Activated T-helper 1 cell treated with anti-CD3 and anti-CD28 coated beads, Interleukin-2, amount 50 U/mL, for 16 hours (primary cell): ENCODE measurements around the gene CST4.
"Not testable (repeated sequence)": the region's sequence is repeated elsewhere in the genome, so short reads cannot be mapped to it uniquely, and the experiment has no call there.

Experiments used
- DNase-seq, 2 donors: peaks; one replicate each; pipeline ENCODE4 v3.0.0-alpha.2; 2020; ENCODE audit warnings: low read depth in 1 of 2, low spot score in 1 of 2

Gene CST4, protein sequence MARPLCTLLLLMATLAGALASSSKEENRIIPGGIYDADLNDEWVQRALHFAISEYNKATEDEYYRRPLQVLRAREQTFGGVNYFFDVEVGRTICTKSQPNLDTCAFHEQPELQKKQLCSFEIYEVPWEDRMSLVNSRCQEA

DNA sequence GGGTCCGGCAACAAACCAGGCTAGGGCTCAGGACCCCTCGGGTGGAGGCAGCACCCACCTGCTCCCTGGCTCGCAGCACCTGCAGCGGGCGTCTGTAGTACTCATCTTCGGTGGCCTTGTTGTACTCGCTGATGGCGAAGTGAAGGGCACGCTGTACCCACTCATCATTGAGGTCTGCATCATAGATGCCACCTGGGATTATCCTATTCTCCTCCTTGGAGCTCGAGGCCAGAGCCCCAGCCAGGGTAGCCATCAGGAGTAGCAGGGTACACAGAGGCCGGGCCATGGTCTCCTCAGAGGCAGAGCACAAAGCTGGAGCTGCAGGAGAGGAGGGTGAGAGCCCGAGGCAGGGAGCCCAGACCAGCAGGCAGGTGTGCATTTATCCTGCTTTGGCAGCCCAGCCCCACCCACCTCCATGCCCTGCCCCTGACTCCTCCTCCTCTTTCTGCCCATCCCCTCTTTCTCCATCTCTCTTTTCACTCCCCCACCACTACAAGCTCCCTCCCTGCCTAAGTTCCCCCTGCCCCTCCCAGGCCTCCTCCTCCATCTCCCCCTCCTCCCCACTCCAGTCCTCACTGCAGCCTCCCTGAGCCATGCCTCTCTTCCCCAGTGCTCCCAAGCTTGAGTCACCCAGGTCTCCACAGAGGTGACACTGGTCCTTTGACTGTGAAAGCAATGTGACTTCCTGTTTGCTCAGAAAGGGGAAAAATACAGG lies at the start of gene CST4:
CST4 (minus strand) TSS at position 355 of the 715 bp plus-strand sequence; CDS start at position 286, 69 bp downstream.
- not testable (repeated sequence) for DNase-seq

DNA sequence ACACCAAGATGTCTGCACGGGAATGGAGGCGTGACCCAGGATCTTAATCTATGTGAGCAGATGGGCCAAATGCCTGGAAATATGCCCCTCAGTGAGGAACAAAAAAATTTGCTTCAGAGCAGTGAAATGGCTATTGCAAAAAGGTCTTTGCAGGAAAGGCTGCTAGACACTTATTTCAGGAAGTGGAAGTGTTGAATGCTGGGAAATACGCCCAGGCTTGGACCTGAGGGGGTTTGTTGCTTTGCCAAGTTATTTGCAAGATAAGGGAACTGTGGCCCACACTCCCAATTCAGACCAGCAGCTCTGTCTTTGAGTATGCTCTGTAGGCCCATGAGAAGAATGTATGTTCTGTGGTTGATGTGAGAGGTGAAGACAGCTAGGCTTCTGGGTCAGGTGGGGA lies 46.6 kb upstream of the CST4 start:
- not testable (repeated sequence) for DNase-seq

DNA sequence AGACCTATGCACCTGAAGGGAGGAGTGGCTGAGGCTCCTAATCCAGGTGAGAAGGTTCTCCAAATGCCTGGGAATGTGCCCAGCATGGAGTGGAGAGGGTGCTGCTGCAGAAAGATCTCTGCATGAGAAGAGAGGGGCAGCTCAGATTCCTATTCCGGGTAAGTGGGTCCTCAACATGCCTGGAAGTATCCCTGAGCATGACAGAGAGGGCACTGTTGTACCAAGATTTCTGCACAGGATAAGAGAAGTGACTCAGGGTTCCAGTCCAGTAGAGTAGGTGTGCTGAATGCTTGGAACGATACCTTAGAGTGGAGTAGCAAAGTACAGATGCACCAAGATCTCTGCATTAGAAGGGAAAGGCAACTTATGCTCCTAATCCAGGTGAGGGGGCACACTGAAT lies 46.1 kb upstream of the CST4 start:
- not testable (repeated sequence) for DNase-seq

DNA sequence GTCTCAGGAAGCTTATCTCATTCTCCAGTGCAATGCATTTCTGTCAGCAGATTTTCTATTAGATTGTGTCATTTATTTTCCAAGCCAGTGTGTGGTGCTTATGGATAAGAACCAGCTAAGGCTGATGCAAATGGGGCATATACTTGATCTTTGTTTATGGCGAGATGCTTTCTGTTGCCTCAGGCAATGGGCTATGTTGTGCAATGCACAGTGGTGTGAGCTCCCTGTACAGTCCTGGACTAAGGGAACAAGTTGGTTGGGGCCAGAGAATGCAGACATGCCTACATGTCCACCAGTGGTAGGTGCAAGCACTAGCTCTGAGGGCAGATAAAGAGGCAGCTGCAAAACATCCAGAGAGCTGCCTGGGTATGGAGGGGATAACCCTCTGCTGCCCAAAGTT lies 45.6 kb upstream of the CST4 start:
- DNase-seq = not testable (repeated sequence)

DNA sequence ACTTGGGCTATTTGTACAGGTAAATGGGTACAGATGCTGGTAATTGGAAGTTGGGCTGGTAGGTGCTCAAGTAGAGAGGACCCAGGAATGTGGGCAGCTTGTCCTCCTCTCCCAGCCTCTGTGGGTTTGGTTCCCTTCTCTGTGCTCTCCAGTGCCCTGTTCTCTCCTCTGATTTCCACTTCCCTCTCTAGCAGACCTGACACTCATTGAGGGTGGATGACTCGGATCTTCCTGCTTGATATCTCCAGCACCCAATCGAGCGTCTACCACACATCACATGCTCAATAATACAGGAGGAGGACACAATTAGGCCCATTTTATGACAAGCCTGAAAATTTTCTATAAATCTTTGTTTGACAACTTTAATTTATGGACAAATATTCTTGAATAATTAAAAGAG lies 38.2 kb upstream of the CST4 start:
- no peak for DNase-seq

DNA sequence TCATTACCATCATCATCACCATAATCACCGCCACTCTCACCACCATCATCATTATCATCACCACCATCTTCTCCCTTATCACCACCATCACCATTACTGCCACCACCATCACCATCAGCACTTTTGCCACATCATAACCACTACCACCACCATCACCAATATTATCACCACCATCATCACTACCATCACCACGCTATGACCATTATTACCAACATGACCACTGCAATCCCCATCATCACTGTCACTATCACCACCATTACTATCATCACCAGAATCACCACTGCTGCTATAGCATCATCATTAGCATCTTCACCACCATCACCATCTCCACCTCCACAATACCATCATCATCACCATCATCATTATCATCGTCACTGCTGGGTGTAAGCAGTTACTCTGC lies 36.3 kb upstream of the CST4 start:
- DNase-seq = no peak

DNA sequence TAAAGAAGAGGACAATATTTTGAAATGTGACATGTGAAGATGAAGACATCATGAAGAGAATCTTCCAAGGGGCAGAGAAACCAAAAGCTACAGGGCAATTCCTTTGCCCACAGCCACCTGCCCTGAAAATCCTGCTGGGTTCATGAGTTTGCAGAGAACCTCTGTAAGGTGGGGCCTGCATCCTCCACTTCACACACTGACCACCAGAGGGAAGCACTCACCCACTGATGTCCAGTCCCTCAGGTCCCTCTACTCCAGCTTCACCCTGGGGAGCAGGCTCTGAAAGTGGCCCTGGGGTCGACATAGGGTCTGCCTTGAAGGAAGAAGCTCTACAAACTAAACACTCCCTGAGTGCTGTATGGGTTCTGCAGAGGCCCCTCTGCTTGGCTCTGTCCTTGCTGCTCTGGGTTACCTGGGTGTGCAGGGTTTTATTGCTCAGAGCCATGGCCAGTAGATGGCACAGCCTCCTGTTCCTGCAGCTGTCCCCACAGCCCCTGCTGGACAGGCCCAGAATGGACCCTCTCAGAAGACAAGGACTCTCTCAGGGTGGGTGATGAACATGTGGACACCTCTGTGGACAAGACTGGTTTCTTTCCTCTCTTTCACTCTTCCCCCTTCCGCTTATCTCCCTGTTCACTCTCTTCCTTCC lies 34.9 kb upstream of the CST4 start:
- DNase-seq = not testable (repeated sequence)

DNA sequence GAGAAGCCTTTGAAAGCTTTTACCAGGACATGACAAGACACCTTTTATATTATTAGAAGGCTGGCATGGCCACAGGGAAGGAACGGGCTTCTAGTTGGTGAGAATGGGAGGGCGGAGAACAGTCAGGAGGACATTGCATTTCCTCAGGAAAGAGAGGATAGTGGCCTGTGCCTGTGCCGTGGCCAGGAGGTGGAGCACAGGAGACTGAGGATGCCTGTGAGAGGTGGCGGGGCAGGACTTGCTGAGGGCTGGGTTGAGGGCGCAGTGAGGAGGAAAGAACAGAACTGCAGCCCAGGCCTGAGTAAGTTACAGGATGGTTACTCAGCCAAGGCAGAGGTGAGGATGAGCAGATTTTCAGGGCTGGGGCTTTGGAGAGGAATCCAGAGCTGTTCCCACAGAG lies 34.0 kb upstream of the CST4 start:
- DNase-seq = not testable (repeated sequence)

DNA sequence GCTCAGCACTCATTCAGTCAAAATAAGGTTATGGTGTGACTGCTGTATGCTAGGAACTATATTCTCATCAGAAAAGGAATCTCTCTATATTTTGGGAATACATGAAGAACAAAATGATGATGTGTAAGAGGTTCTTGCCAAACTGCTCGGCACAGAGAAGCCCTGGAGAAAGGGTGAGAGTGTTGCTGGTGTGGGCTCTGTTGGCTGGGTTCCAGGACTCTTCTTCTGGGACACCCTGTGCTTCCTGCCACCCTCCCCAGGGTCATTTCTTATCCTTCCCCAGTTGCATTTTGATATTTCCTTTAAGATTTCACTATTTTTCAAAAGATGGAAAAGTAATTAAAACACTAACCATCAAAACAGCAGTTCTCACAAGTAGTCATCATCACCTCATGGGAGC lies 33.1 kb upstream of the CST4 start:
- no peak for DNase-seq

DNA sequence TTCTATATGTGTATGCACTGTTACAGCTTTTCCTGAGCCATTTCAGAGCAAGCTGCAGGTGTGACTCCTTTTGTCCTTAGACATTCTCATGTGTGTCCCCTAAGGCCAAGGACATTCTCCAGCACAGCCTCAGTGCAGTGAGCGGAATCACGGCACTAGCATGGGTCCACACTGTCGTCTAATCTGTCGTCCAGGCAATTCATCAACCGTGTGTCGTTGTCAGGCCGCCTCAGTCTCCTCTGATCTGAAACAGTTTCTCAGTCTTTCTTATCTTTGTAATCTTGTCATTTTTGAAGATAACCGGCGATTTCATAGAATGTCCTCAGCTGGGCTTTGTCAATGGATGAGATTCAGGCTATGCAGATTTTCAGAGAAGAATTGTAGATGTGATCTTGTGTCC lies 30.5 kb upstream of the CST4 start:
- not testable (repeated sequence) for DNase-seq

DNA sequence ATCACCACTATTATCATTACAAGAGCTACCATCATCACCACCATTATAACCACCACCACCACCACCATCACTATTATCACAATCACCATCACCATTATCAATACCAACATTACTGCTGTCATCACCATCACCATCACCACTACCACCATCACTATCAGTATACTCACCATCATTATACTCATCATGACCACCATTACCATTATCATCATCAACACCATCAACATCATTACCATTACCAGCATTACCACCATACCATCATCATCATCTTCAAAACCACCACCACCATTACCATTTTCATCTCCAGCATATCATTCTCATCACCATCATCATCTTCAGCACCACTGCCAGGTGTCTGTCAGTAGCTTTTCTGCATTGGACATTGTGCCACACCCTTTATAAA lies 22.9 kb upstream of the CST4 start:
- DNase-seq = not testable (repeated sequence)

DNA sequence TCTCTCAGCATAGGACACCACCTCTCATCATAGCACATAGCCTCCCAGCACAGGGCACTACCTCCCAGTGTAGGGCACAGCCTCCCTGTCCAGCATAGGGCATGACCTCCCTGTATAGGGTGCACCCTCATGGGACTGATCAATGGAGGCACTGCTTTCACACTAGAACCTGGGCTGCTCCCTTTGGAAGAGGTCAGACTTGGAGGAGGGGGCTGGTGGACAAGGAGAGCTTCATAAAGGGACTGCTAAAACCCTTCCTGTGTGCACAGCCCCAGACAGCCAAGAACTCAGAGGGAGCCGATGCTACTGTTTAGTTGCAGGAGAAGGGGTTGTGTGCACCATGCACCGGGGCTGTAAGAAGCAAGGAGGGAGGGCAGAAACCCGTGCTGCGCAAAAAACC lies 21.9 kb upstream of the CST4 start:
- no peak for DNase-seq

DNA sequence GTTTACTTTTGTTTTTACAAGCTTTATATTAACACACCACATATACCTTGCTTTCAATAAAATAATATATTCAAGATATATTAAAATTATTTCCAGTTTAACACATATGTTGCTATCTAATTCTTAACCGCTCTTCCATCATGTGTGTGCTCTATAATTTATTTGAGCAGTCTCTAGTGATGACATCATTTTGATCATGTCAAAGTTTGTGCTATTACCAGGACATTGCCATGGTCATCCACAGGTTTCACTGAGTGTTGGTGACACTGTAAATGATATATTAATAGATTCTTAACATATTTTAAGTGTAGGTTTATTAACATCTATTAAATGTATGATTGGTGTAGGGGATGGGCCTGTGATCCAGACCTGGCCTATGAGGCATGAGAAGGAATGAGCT lies 17.1 kb upstream of the CST4 start:
- DNase-seq = no peak

DNA sequence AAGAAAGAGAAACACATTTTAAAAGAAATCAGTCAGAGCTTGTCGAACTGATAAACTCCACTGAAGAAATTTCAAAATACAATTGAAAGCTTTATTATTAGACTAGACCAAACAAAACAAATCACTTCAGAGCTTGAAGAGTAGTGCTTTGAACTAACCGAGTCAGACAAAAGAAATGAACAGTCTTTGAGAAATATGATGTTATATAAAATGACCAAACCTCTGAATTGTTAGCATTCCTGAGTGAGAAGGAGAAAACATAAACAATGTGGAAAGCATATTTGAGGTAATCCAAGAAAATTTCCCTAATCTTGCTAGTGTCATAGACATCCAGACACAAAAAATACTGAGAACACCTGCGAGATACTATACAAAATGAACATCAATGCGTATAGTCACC lies 13.2 kb upstream of the CST4 start:
- no peak for DNase-seq

DNA sequence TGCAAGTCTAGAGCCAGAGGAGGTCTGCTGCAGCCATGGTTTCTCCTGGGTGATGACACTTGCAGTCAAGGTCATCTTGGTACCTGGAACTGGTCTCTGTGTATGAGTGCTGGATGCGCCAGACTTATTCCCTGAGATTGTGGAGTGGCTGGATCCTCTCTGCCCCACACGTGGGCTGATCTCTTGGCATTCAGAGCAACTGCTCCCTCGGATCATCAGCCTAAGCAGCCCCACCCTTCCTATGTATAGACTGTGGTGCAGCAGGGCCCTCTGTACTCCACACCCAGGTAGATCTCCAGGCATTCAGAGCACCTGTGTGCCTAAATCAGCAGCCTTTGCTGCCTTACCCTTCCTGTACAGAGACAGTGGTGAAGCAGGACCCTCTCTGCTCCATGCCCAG lies 12.1 kb upstream of the CST4 start:
- no peak for DNase-seq

DNA sequence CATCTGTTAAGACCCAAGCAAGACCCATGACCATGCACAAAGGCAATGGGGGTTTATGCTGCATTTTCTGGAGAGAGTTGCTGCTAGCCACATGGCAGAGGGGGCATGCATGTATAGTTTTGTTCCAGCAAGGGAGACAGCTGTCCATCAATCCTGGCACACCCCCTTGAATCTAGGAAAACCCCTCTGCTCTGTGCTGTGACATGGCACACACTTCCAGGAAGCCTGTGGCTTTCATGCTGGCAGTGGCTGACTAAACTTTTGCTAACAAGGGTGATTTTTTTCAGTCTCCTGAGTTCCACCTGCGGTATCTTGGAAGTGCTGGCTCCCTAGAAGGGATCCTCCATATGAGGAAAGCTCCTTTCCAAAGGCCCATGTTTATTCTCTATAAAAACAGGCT lies 9.1 kb upstream of the CST4 start:
- DNase-seq = no peak

DNA sequence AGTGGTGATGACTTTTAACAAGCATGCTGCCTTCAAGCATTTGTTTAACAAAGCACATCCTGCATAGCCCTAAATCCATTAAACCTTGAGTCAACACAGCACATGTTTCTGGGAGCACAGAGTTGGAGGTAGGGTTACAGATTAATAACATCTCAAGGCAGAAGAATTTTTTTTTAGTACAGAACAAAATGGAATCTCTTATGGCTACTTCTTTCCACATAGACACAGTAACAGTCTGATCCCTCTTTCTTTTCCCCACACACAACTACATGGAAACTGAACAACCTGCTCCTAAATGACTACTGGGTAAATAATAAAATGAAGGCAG lies 6.2 kb upstream of the CST4 start:
- not testable (repeated sequence) for DNase-seq

DNA sequence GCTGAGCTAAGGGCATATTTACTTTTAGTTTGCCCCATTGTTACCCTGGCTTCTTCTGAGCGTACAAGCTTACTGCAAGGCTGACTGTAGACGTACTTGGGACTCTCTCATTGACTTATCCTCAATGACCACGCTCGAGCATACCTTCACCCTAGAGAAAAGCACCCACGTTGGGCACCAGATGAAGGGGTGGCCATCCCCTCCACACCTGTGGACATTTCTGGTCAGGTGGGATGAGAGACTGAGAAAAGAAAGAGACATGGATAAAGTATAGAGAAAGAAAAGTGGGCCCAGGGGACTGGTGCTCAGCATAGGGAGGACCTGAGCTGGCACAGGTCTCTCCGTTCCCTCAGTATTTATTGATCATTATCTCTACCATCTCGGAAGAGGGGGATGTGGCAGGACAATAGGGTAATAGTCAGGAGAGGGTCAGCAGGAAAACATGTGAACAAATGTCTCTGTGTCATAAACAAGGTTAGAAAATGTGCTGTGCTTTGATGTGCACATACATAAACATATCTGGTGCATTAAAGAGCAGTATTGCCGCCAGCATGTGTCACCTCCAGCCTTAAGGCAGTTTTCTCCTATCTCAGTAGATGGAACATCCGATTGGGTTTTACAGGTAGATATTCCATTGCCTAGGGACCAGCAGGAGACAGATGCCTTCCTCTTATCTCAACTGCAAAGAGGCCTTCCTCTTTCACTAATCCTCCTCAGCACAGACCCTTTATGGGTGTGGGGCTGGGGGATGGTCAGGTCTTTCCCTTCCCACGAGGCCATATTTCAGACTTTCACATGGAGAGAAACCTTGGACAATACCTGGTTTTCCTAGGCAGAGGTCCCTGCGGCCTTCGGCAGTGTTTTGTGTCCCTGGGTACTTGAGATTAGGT lies 5.6 kb upstream of the CST4 start:
- not testable (repeated sequence) for DNase-seq

DNA sequence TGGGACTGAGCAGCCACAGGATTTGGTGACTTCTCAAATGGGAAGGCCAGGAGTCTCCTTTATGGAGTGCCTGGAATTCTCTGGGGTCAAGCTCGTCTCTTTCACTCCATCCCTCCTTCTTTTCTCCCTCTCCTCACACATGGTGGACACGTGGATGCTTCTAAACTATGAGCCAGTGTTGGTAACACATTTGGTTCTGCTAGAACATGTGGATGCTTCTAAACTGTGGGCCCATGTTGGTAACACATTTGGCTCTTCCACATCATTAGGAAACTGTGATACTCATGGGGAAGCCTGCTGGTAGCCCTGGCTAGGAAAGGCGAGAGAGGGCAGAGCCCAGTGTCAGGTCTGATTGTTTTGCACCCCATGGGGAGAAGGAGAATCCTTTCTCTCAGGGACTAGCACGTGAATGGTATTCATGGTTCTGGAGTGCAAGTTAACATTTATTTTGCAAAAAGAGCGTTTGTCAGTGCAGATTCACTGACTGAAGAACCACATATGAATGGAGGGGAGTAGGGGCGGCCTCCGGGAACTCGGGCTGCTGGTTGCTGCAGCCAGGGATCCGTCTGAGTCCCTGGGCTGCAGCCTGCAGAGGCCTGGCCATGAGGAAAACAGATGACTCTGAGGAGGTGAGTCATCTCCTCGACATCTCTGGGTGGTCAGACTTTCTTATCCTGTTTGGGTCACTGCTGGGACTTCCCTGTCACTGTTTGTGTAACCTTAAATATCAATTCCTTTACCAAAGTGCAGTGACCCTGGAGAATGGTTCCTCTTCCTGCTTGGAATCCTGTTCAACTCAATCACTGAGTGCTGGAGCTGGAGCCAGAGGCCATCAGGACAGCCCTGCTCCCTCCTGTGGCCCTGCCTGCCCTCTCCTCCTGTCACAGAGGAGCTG lies 4.1 kb upstream of the CST4 start:
- DNase-seq = not testable (repeated sequence)

DNA sequence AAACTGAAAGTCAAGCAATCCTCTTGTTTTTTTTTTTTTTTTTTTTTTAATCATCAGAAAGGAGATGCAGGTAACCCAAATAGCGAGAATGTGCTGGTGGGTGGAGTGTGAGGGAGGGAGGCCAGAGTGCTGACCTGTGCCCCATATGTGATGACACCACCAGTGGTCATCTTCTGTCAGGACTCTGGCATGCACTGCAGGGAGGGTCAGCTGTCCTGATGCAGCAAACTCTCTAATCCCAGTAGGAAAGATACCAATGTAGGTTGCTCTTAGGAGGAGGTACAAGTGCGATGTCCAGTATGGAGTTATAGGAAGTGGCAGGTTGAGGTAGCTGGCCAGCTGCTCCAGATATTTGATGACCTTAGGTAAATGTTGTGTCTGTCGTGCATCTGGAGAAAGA lies 2.8 kb upstream of the CST4 start:
- no peak for DNase-seq

DNA sequence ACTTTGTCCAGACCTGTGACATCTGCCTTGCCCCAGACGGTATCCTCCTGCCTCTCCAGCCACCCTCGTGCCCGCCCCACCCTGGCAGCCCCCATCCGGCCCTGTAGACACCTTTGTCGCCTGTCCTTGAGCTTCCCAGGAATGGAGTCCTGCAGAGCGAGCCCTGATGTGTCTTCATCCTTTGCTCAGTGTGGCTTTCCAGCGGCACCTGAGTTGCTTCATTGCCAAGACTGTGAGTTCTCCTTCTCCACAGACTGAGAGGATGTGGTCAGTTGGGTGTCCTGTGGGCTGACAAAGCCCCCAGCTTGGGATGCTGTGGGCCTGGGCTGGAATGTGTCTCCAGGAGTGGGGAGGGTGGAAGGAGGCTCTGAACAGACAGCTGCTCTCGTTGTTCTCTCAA lies 1.7 kb upstream of the CST4 start:
- DNase-seq = no peak
